Skeletal muscle tissue (tissue), 4 donors: ENCODE data around the gene HIPK1. TPM values are rescaled to one million over a fixed set of nuclear protein-coding genes. Genes with fewer than 3 reads are reported as not detected.
"Not testable (repeated sequence)": the region's sequence is repeated elsewhere in the genome, so short reads cannot be mapped to it uniquely, and the experiment has no call there.

Experiments
- H3K27ac ChIP-seq: one replicate; pipeline ENCODE4 v1.7.0; 2013; ENCODE audit warnings: mild to moderate bottlenecking, low read depth, low read length, inconsistent platforms
- H3K27me3 ChIP-seq, 3 donors: one replicate each; pipeline ENCODE4 v1.7.0; 2013; ENCODE audit warnings: low read length in 3 of 3; ENCODE audit not compliant: control insufficient read depth in 3 of 3, insufficient read depth in 3 of 3
- H3K36me3 ChIP-seq, 3 donors: one replicate each; pipeline ENCODE4 v1.7.0; 2013; ENCODE audit warnings: low read length in 3 of 3; ENCODE audit not compliant: control insufficient read depth in 3 of 3, insufficient read depth in 3 of 3
- H3K4me1 ChIP-seq, 3 donors: one replicate each; pipeline ENCODE4 v1.7.0; 2013; ENCODE audit warnings: low read length in 3 of 3, mild to moderate bottlenecking in 3 of 3; ENCODE audit not compliant: control insufficient read depth in 3 of 3, insufficient read depth in 3 of 3
- H3K4me3 ChIP-seq, 3 donors: one replicate each; pipeline ENCODE4 v1.7.0; 2013; ENCODE audit warnings: low read length in 3 of 3
- H3K9ac ChIP-seq, 3 donors: one replicate each; pipeline ENCODE4 v1.7.0; 2013; ENCODE audit warnings: low read length in 3 of 3, mild to moderate bottlenecking in 3 of 3, moderate library complexity in 2 of 3, low read depth in 1 of 3
- H3K9me3 ChIP-seq, 3 donors: one replicate each; pipeline ENCODE4 v1.7.0; 2013; ENCODE audit warnings: low read length in 3 of 3; ENCODE audit not compliant: control insufficient read depth in 3 of 3
- total RNA-seq: library from RNA; depleted of rRNA; stranded (reverse); fragments of >200 nt; gene quantifications from one replicate; pipeline ENCODE4 v1.2.3, GENCODE V29; 2014
- donor health status: Osteomylitis.

Gene HIPK1
- total RNA-seq, 1 donor from 2014 or later = 28.2 TPM

DNA sequence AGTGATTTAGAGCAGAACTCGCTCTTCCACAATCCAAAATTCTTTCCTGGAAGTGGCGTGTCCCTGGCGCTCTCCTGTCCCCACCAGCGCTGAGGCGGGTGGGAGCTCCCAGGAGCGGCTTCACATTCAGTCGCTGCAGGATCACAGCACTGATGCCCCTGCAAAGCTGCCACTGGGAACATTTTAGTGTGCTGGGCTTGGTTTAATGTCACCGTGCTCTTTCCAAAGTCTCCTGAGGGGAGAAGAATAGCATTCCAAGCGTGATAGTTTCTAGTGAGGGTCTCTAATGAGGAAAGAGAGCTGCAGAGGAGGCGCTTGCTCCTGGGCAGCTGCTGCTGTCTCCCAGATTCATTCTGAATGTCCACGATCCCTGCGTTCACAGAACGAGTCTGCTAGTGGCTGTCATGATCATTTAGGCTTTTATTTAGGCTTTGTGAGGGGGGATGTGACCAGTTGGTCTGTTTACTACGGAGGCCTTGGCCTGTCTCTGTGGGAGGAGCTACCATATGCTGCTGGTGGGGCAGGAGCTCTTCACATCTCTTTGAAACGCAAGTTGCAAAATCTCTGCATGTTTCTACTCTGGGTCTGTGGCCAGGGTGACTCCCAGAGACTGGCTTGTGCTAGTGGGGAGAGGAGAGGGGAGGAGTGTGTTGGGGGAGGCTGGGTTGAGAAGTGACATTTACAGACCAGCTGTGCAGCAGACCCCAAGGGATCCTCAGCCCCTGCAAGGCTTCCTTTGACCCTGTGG, 73.5 kb downstream of the HIPK1 start:
- Histone ChIP-seq H3K4me3 (peak overlapping the region in 1 of 3 donors; percentile 45), H3K9ac (no peak overlapping the region), H3K27me3 (no peaks in the 10 kb centered on the region), H3K4me1 (peaks cover 2 to 7% (median 6%) of the 10 kb centered on the region in 3 donors), H3K36me3 (no peaks in the 10 kb centered on the region), H3K9me3 (no peaks in the 10 kb centered on the region), H3K27ac (no peak overlapping the region)

DNA sequence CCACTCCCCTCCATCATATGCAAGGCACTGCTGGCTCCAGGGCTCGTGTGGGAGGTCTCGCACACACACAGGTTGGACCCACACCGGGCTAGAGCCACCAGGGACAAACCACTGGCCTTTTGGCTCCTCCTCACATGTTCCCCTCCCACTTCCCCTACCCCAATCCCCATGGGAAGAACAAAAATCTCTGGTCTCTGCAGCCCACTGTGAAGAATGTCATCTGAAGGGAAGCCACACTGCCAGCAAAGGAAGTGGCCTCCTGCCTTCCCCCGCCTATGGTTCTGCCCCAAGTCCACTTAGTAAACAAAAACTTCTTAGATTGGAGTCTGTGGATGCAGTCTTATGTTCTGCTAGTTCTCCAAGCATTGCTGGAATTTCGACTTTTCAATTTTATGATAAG, 74.3 kb downstream of the HIPK1 start:
- Histone ChIP-seq H3K4me1 (peaks cover under 1 to 6% (median 4%) of the 10 kb centered on the region in 3 donors), H3K27ac (no peak overlapping the region), H3K9ac (no peak overlapping the region), H3K9me3 (no peaks in the 10 kb centered on the region), H3K4me3 (no peak overlapping the region), H3K27me3 (no peaks in the 10 kb centered on the region), H3K36me3 (no peaks in the 10 kb centered on the region)

DNA sequence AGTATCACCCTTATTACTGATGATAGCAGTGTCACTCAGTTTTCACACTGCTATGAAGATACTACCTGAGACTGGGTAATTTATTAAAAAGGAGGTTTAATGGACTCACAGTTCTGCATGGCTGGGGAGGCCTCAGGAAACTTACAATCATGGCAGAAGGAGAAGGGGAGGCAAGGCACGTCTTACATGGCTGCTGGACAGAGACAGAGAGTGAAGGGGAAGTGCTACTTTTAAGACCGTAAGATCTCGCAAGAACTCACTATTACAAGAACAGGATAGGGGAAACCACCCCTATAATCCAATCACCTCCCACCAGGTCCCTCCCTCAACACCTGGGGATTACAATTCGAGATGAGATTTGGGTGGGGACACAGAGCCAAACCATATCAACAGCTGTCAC, 77.7 kb downstream of the HIPK1 start:
- not testable (repeated sequence) for H3K4me1 ChIP-seq, H3K9me3 ChIP-seq, H3K27ac ChIP-seq, H3K9ac ChIP-seq, H3K4me3 ChIP-seq, H3K36me3 ChIP-seq, H3K27me3 ChIP-seq

DNA sequence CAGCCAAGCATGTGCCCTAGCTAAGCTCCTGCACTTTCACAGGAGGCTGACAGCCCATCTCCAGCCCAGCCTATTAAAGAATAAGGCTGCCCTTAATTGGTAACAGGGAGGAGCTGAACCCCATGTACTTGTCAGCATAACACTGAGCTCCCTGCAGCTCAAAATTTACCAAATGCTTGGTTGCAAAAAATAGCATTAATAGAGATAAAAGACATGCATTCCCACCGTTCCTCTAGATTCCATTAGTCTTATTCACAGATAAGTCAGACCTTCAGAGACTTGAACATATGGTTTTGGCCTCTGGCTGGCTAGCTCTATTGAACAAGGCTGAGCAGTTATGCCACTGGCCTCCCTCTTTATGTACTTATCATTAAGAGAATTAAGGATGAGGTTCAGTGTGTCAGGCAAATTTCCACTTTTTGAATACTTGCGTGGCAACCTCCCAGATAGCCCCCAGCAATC, 79.4 kb downstream of the HIPK1 start:
- H3K36me3 ChIP-seq = no peaks in the 10 kb centered on the region
- H3K27me3 ChIP-seq = no peaks in the 10 kb centered on the region
- no peak overlapping the region for H3K4me3 ChIP-seq
- no peak overlapping the region for H3K9ac ChIP-seq
- H3K27ac ChIP-seq = no peak overlapping the region
- H3K9me3 ChIP-seq = no peaks in the 10 kb centered on the region
- no peaks in the 10 kb centered on the region for H3K4me1 ChIP-seq

DNA sequence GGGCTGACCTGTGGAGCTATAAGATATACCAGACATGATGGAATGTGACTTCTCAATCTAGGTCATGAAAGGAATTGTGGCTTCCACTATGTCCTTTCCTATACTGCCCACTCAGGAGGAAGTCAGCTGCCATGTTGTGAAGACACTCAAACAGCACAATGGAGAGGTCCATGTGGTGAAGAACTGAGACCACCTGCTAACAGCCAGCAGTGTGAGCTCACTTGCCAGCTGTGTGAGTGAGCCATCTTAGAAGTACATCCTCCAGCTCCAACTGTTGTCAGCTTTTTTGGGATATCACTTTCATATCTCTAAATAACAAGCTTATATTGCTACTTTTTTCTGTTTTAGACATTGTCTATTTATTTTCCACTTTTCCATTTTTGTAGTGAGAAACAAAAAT, 79.9 kb downstream of the HIPK1 start:
- Histone ChIP-seq H3K4me3 (no peak overlapping the region), H3K4me1 (no peaks in the 10 kb centered on the region), H3K9me3 (no peaks in the 10 kb centered on the region), H3K9ac (no peak overlapping the region), H3K36me3 (no peaks in the 10 kb centered on the region), H3K27me3 (no peaks in the 10 kb centered on the region), H3K27ac (no peak overlapping the region)

DNA sequence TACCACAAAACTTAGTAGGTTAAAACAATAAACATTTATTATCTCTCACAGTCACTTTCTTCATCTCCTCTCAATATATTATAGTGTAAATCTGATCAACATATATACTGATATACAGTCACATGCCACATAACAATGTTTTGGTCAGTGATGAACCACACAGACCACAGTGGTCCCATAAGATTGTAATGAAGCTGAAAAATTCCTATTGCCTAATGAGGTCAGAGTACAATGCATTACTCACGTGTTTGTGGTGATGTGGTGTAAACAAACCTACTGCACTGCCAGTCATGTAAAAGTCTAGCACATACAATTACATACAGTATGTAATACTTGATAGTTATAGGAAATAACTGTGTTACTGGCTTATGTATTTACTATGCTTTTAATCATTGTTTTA, 80.3 kb downstream of the HIPK1 start:
- no peak overlapping the region for H3K9ac ChIP-seq
- no peak overlapping the region for H3K27ac ChIP-seq
- no peaks in the 10 kb centered on the region for H3K27me3 ChIP-seq
- H3K36me3 ChIP-seq = no peaks in the 10 kb centered on the region
- no peaks in the 10 kb centered on the region for H3K4me1 ChIP-seq
- H3K4me3 ChIP-seq = no peak overlapping the region
- H3K9me3 ChIP-seq = no peaks in the 10 kb centered on the region

DNA sequence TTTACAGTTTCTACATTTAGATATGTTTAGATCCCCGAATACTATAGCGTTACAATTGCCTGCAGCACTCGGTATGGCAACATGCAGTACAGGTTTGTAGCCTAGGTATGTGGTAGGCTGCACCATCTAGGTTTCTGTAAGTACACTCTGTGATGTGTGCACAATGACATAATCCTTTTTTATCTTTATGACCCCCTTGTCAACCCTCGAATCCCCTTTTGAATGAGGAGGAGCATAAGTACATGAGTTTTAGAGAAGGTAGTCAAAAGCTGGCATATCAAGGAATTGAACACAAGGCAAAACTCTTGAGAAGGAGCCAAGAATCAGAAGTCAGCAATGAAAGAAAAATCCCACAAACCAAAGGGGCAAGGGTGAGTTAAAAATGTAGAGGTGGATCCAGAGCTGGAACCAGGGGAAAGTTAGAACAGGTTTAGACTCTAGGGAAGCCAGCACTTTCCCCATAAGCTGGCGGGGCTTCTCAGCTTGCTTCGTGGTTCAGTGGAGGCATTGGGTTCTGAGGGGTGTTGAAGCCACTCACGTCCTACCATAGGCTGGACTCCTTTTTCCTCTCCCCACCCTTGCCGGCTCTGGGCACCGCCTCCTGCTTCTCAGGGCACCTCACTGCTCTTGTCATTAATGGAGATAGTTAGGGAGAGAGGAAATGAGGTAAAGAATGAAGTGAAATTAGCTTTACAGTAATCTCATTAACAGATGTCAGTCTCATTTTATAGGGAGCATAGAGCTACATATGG, 81.5 kb downstream of the HIPK1 start:
- Histone ChIP-seq H3K9ac (no peak overlapping the region), H3K36me3 (no peaks in the 10 kb centered on the region), H3K27ac (no peak overlapping the region)

DNA sequence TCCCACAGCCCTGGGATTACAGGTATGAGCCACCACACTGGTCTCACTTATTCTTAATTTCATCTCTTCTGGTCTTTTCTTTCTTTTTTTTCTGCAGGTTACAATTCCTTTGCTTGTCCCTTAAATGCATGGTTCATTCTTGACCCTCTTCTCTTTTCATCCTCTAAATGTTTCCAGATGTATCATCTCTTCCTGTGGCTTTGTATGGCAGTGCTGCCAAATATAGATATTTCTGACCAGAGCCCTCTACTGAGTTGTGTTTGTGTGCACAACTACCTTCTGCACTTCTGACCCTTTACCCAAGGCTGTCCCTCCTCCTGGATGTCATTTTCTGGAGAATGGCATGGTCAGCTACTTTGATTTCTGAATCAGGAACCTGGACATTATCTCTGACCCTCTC, 82.7 kb downstream of the HIPK1 start:
- Histone ChIP-seq H3K4me3 (no peak overlapping the region), H3K9me3 (no peaks in the 10 kb centered on the region), H3K27me3 (no peaks in the 10 kb centered on the region), H3K4me1 (no peaks in the 10 kb centered on the region), H3K27ac (no peak overlapping the region), H3K36me3 (no peaks in the 10 kb centered on the region), H3K9ac (no peak overlapping the region)

More for the DNA sequence above, 81.5 kb downstream of the HIPK1 start:
- no peaks in the 10 kb centered on the region for H3K27me3 ChIP-seq
- no peaks in the 10 kb centered on the region for H3K9me3 ChIP-seq
- H3K4me3 ChIP-seq = no peak overlapping the region
- no peaks in the 10 kb centered on the region for H3K4me1 ChIP-seq

DNA sequence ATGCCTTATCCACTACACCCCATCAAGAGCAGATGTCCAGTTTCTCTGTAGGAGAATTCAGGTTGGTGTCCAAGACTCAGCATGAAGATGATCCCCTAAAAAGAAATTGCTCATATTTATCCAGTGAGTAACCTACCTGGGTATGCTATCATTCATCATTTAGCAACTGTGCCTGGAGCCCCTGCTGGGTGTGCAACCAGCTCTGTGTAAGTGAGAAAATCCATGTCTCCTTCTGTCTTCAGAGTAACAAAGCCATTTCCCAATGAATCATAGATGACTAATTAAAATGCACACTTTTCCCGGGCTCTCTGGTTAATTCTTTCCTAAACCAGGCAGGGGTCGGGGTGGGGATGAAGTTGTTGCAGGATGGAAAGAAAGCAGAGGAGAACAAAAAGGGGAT, 86.0 kb downstream of the HIPK1 start:
- Histone ChIP-seq H3K4me3 (no peak overlapping the region), H3K9me3 (no peaks in the 10 kb centered on the region), H3K9ac (no peak overlapping the region), H3K27me3 (no peaks in the 10 kb centered on the region), H3K27ac (no peak overlapping the region), H3K36me3 (no peaks in the 10 kb centered on the region), H3K4me1 (no peaks in the 10 kb centered on the region)

DNA sequence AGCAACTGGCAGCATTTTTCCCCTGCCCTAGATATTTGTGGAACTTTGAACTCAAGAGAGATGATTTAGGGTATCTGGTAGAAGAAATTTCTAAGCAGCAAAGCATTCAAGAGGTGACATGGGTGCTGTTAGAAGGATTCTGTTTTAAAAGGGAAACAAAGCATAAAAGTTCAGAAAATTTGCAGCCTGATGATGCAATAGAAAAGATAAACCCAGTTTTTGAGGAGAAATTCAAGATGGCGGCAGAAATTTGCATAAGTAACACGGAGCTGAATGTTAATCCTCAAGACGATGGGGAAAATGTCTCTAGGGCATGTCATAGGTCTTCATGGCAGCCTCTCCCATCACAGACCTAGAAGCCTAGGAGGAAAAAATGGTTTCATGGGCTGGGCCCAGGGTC, 90.6 kb downstream of the HIPK1 start:
- H3K4me1 ChIP-seq = peaks cover 20 to 35% (median 21%) of the 10 kb centered on the region in 3 donors
- not testable (repeated sequence) for H3K4me3 ChIP-seq, H3K9ac ChIP-seq, H3K27ac ChIP-seq, H3K9me3 ChIP-seq, H3K27me3 ChIP-seq, H3K36me3 ChIP-seq
